OCI-LY1 (cell line): ENCODE results near the gene AP5S1.

Experiments
- H2AFZ ChIP-seq: fragments of 200-600 bp; sonication (generic), shearing (Covaris generic); 2 replicates; pipeline ENCODE4 v1.6.0; 2014; ENCODE audit warnings: antibody characterized with exemption, mild to moderate bottlenecking, low read length
- H3F3A ChIP-seq: fragments of 200-600 bp; sonication (generic), shearing (Covaris generic); 2 replicates; pipeline ENCODE4 v1.6.0; 2014; ENCODE audit warnings: mild to moderate bottlenecking, antibody characterized with exemption, low read length, moderate library complexity; ENCODE audit not compliant: insufficient read depth
- H3K27ac ChIP-seq: fragments of 200-600 bp; sonication (generic); 2 replicates; pipeline ENCODE4 v1.5.1; 2014; ENCODE audit warnings: low read length, mixed run types, mild to moderate bottlenecking, low read depth; ENCODE audit not compliant: poor library complexity, severe bottlenecking
- H3K27me3 ChIP-seq: fragments of 200-600 bp; sonication (generic); 2 replicates; pipeline ENCODE4 v1.6.0; 2014; ENCODE audit warnings: antibody characterized with exemption, mild to moderate bottlenecking, low read length, moderate library complexity; ENCODE audit not compliant: insufficient read depth
- H3K36me3 ChIP-seq: fragments of 200-600 bp; sonication (generic); 2 replicates; pipeline ENCODE4 v1.6.1; 2014; ENCODE audit warnings: mild to moderate bottlenecking, antibody characterized with exemption, low read length, moderate library complexity, mixed read lengths; ENCODE audit not compliant: insufficient read depth
- H3K4me1 ChIP-seq: fragments of 200-600 bp; sonication (generic); 2 replicates; pipeline ENCODE4 v1.5.1; 2014; ENCODE audit warnings: mild to moderate bottlenecking, low read length, moderate library complexity; ENCODE audit not compliant: insufficient read depth, severe bottlenecking
- H3K4me2 ChIP-seq: fragments of 200-600 bp; sonication (generic), shearing (Covaris generic); 2 replicates; pipeline ENCODE4 v1.6.1; 2014; ENCODE audit warnings: low read length
- H3K4me3 ChIP-seq: fragments of 200-600 bp; sonication (generic); 2 replicates; pipeline ENCODE4 v1.5.1; 2014; ENCODE audit warnings: low read length, low read depth, mild to moderate bottlenecking, mixed read lengths; ENCODE audit not compliant: poor library complexity, severe bottlenecking
- H3K79me2 ChIP-seq: fragments of 200-600 bp; shearing (Covaris generic); 2 replicates; pipeline ENCODE4 v1.6.1; 2016; ENCODE audit warnings: mixed run types, low read length, mixed read lengths; ENCODE audit not compliant: insufficient read depth
- H3K9ac ChIP-seq: fragments of 200-600 bp; sonication (generic), shearing (Covaris generic); 2 replicates; pipeline ENCODE4 v1.6.1; 2014; ENCODE audit warnings: mild to moderate bottlenecking, low read length, mixed read lengths
- H3K9me2 ChIP-seq: fragments of 200-600 bp; sonication (generic), shearing (Covaris generic); 2 replicates; pipeline ENCODE4 v1.6.1; 2014; ENCODE audit warnings: low read depth, mild to moderate bottlenecking, low read length, mixed read lengths
- H3K9me3 ChIP-seq: fragments of 200-600 bp; shearing (Covaris generic); 2 replicates; pipeline ENCODE4 v1.6.1; 2014; ENCODE audit warnings: low read length, mixed read lengths
- H4K20me1 ChIP-seq: fragments of 200-600 bp; sonication (generic), shearing (Covaris generic); 2 replicates; pipeline ENCODE4 v1.6.0; 2016; ENCODE audit warnings: mild to moderate bottlenecking, low read length; ENCODE audit not compliant: insufficient read depth
- CTCF ChIP-seq: fragments of 200-600 bp; sonication (generic), shearing (Covaris generic); IDR thresholded peaks from 2 replicates; pipeline ENCODE4 v1.5.1; 2017; ENCODE audit warnings: mild to moderate bottlenecking, antibody characterized with exemption, low read length, moderate library complexity, mixed read lengths
- EZH2 ChIP-seq: fragments of 200-600 bp; sonication (generic), shearing (Covaris generic); IDR thresholded peaks from 2 replicates; pipeline ENCODE4 v1.8.0; 2017; ENCODE audit warnings: borderline replicate concordance, mixed run types, mild to moderate bottlenecking, antibody characterized with exemption, low read length, moderate library complexity, mixed read lengths

Gene AP5S1

GRCh38 chr20:3785240-3786125 is 34.9 kb upstream of the AP5S1 start:
- no peak overlapping the region for H2AFZ ChIP-seq

GRCh38 chr20:3786126-3786484 is 34.2 kb upstream of the AP5S1 start:
- peak overlapping the region; percentile 79 for H3K9ac ChIP-seq
- H3K4me2 ChIP-seq: peak overlapping the region; percentile 96
- TF ChIP-seq EZH2: no peak
- no peak for TF ChIP-seq CTCF
- no peaks in the 10 kb centered on the region for H4K20me1 ChIP-seq
- no peak overlapping the region for H3K27ac ChIP-seq
- H2AFZ ChIP-seq: no peak overlapping the region
- peak overlapping the region; percentile 73 for H3K4me3 ChIP-seq
- H3F3A ChIP-seq: no peaks in the 10 kb centered on the region
- no peaks in the 10 kb centered on the region for H3K27me3 ChIP-seq
- H3K36me3 ChIP-seq: peaks cover 4% of the 10 kb centered on the region
- H3K9me3 ChIP-seq: no peaks in the 10 kb centered on the region
- no peaks in the 10 kb centered on the region for H3K9me2 ChIP-seq
- peaks cover 45% of the 10 kb centered on the region for H3K4me1 ChIP-seq
- no peaks in the 10 kb centered on the region for H3K79me2 ChIP-seq

More at GRCh38 chr20:3785240-3786125, 34.9 kb upstream of the AP5S1 start:
- no peaks in the 10 kb centered on the region for H3K9me3 ChIP-seq
- H3K27ac ChIP-seq: no peak overlapping the region
- TF ChIP-seq CTCF: no peak
- TF ChIP-seq EZH2: no peak
- H3K27me3 ChIP-seq: no peaks in the 10 kb centered on the region
- H3F3A ChIP-seq: no peaks in the 10 kb centered on the region
- H3K36me3 ChIP-seq: peaks cover 4% of the 10 kb centered on the region
- no peaks in the 10 kb centered on the region for H4K20me1 ChIP-seq
- no peaks in the 10 kb centered on the region for H3K9me2 ChIP-seq
- H3K4me1 ChIP-seq: peaks cover 51% of the 10 kb centered on the region
- no peaks in the 10 kb centered on the region for H3K79me2 ChIP-seq
- H3K4me3 ChIP-seq: peak overlapping the region; percentile 73
- H3K9ac ChIP-seq: peak overlapping the region; percentile 79
- peak overlapping the region; percentile 96 for H3K4me2 ChIP-seq

GRCh38 chr20:3786665-3787323 is 33.6 kb upstream of the AP5S1 start, which contains the start of gene CENPB:
Gene CENPB, minus strand, starts transcription at chr20:3786740. Its CDS starts 257 bp downstream, at chr20:3786483.
- Histone ChIP-seq H3K4me3 (peak within 1 kb of the TSS; percentile 73), H3K79me2 (no peaks in the 10 kb centered on the region), H3K27me3 (no peaks in the 10 kb centered on the region), H3K9ac (peak within 1 kb of the TSS; percentile 79), H3K36me3 (peaks cover 4% of the 10 kb centered on the region), H4K20me1 (no peaks in the 10 kb centered on the region), H3K9me3 (no peaks in the 10 kb centered on the region), H3K27ac (no peak within 1 kb of the TSS), H2AFZ (peak within 1 kb of the TSS; percentile 97), H3F3A (no peaks in the 10 kb centered on the region), H3K4me2 (peak within 1 kb of the TSS; percentile 96), H3K4me1 (peaks cover 40% of the 10 kb centered on the region), H3K9me2 (no peaks in the 10 kb centered on the region)
- TF ChIP-seq CTCF (peak; percentile 64), EZH2 (no peak)
